ENCODE data around the gene ASIC2.
"Not testable (repeated sequence)": the region's sequence is repeated elsewhere in the genome, so short reads cannot be mapped to it uniquely, and the experiment has no call there.

Gene ASIC2

GRCh38 chr17:32976605-32977004 lies 316.5 kb downstream of the ASIC2 start (continued):
- TF ChIP-seq, protein P1, sequence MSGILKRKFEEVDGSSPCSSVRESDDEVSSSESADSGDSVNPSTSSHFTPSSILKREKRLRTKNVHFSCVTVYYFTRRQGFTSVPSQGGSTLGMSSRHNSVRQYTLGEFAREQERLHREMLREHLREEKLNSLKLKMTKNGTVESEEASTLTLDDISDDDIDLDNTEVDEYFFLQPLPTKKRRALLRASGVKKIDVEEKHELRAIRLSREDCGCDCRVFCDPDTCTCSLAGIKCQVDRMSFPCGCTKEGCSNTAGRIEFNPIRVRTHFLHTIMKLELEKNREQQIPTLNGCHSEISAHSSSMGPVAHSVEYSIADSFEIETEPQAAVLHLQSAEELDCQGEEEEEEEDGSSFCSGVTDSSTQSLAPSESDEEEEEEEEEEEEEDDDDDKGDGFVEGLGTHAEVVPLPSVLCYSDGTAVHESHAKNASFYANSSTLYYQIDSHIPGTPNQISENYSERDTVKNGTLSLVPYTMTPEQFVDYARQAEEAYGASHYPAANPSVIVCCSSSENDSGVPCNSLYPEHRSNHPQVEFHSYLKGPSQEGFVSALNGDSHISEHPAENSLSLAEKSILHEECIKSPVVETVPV (CRISPR knock-in tag; IDR thresholded peaks at IDR 0.05) = no peak
- TF ChIP-seq ARNTL (CRISPR knock-in tag; IDR thresholded peaks at IDR 0.05; ENCODE audit: borderline replicate concordance, low read depth) (no peak), CSDC2 (CRISPR knock-in tag; IDR thresholded peaks at IDR 0.05) (no peak)

DNA sequence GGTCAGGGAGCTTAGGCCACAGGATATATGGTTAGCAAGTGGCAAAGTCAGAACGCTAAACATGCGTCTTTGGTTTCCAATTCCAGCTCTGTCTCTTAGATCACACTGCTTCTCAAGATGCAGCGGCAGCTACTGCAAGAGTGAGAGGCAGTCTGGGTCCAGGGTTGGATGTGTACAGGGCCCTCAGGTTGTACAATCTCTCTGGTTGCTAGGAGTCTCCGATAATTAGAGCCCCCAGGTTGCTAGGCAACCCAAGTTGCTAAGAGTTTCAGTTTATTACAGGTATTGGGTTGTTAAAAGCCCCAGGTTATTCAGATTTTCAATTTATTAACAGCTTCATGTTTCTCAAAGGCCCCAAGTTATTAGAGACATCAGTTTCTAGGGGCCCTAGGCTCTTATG lies 317.0 kb downstream of the ASIC2 start:
- no peak for TF ChIP-seq OSR1 (CRISPR knock-in tag; IDR thresholded peaks at IDR 0.05)
- TF ChIP-seq, protein P1 (CRISPR knock-in tag; IDR thresholded peaks at IDR 0.05) = no peak
- TF ChIP-seq ARNTL (CRISPR knock-in tag; IDR thresholded peaks at IDR 0.05; ENCODE audit: borderline replicate concordance, low read depth) = no peak
- no peak for TF ChIP-seq CSDC2 (CRISPR knock-in tag; IDR thresholded peaks at IDR 0.05)
- no peak for TF ChIP-seq ZNF8 (CRISPR knock-in tag; IDR thresholded peaks at IDR 0.05)
- no peak for TF ChIP-seq TSHZ2 (CRISPR knock-in tag; IDR thresholded peaks at IDR 0.05)
- TF ChIP-seq ESRRG (CRISPR knock-in tag; IDR thresholded peaks at IDR 0.05) = no peak
- no peak for TF ChIP-seq ZNF70 (CRISPR knock-in tag; IDR thresholded peaks at IDR 0.05)
- TF ChIP-seq TOX (CRISPR knock-in tag; IDR thresholded peaks at IDR 0.05; ENCODE audit: borderline replicate concordance) = no peak
- ATAC-seq = no peak

DNA sequence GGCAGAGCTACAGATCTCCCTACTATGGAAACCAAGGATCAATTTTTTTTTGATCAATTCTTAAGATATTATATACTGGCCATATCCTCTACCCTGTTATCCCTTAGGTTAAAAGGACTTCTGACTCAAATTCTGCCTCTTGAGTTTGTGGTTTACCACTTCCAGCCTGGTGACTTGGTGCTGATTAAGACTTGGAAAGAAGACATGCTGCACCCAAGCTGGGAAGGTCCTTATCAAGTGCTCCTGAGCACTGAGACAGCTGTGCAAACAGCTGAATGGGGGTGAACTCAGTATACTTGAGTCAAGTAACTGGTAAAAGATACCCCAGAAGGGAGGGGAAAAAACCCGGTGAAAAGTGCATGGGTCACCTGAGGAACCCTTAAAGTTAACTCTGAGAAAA lies 321.9 kb downstream of the ASIC2 start:
- no peak for ATAC-seq
- TF ChIP-seq ZNF8 (CRISPR knock-in tag; IDR thresholded peaks at IDR 0.05) = no peak
- TF ChIP-seq ZFP30 (CRISPR knock-in tag; IDR thresholded peaks at IDR 0.05) = no peak
- TF ChIP-seq TOX (CRISPR knock-in tag; IDR thresholded peaks at IDR 0.05; ENCODE audit: borderline replicate concordance) = no peak
- no peak for TF ChIP-seq ISL1 (CRISPR knock-in tag; IDR thresholded peaks at IDR 0.05)
- TF ChIP-seq PPARA (CRISPR knock-in tag; IDR thresholded peaks at IDR 0.05; ENCODE audit: borderline replicate concordance) = no peak
- no peak for TF ChIP-seq ZNF70 (CRISPR knock-in tag; IDR thresholded peaks at IDR 0.05)
- no peak for TF ChIP-seq ARNTL (CRISPR knock-in tag; IDR thresholded peaks at IDR 0.05; ENCODE audit: borderline replicate concordance, low read depth)

DNA sequence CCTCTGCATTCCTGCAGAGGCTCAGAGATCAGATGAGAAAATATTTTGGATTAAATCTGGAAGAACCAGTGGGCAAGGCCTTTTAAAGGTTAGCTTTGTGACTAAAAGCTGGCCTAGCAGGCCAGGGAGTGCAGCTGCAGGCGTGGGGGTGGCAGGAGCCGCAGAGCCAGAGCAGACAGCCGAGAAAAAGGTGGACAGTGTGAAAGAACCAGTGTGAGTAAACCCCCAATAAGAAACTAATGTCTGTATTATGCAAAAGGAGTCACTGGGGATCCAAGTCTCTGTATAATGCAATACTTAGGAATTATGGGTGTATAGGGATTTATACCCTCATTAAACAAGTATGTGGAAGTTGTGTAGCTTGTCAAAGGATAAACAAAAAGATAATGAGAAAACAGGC lies 322.8 kb downstream of the ASIC2 start:
- ATAC-seq = no peak
- TF ChIP-seq ZC3H10 (CRISPR knock-in tag; IDR thresholded peaks at IDR 0.05) (no peak), ZNF70 (CRISPR knock-in tag; IDR thresholded peaks at IDR 0.05) (no peak)

GRCh38 chr17:32969231-32969630 lies 323.9 kb downstream of the ASIC2 start:
- not testable (repeated sequence) for ATAC-seq

DNA sequence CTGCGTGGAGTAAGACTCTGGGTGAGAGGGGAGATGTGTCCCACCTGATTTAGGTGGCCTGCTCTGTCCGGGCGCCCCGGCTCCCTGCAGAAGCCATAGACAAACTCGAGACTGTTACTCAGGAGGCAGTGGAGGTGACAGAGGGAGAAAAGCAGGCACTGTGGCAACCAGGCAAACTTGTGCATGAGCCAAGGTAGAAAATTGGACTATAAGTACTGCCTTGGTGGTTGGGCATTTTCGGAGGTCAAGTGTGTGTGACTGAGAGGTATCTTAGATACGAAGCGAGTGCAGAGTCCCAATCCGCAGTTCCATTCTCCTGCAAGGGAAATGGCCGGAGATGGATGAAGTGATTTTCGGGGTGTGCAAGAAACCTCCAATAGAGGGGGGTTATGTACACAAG lies 328.6 kb downstream of the ASIC2 start:
- TF ChIP-seq TSHZ2 (CRISPR knock-in tag; IDR thresholded peaks at IDR 0.05) (no peak), ZNF565 (CRISPR knock-in tag; conservative IDR thresholded peaks at IDR 0.05; ENCODE audit: low read depth) (no peak), TOX (CRISPR knock-in tag; IDR thresholded peaks at IDR 0.05; ENCODE audit: borderline replicate concordance) (no peak), OSR1 (CRISPR knock-in tag; IDR thresholded peaks at IDR 0.05) (no peak), ZFP3 (CRISPR knock-in tag; IDR thresholded peaks at IDR 0.05) (no peak), ESRRG (CRISPR knock-in tag; IDR thresholded peaks at IDR 0.05) (no peak), CSDC2 (CRISPR knock-in tag; IDR thresholded peaks at IDR 0.05) (no peak)
- TF ChIP-seq, protein P1 (CRISPR knock-in tag; IDR thresholded peaks at IDR 0.05) = no peak
- no peak for ATAC-seq

All from SK-N-SH treated with all-trans-retinoic acid at 6 μM for 48 hours (cell line).